GM18520 (cell line): Measurements from ENCODE around the gene MALRD1.
A peak's percentile ranks its signal among the peaks of the same experiment; 100 is the strongest.
"Not testable (repeated sequence)": the region's sequence is repeated elsewhere in the genome, so short reads cannot be mapped to it uniquely, and the experiment has no call there.

Experiments
- ATAC-seq: cut with Tn5 transposase; IDR thresholded peaks from one replicate; pipeline ENCODE4 v1.9.1; 2021; ENCODE audit not compliant: unreplicated experiment

The MALRD1 gene

DNA sequence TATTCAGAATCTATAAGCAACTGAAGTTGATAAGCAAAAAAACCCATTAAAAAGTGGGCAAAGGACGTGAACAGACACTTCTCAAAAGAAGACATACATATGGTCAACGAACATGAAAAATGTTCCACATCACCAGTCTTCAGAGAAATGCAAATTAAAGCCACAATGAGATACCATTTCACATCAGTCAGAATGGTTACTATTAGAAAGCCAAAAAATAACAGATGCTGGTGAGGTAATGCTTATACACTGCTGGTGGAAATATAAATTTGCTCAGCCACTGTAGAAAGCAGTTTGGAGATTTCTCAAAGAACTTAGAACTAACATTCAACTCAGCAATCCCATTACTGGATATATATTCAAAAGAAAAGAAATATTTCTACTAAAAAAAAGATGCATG lies 434.8 kb downstream of the MALRD1 start:
- no peak for ATAC-seq

DNA sequence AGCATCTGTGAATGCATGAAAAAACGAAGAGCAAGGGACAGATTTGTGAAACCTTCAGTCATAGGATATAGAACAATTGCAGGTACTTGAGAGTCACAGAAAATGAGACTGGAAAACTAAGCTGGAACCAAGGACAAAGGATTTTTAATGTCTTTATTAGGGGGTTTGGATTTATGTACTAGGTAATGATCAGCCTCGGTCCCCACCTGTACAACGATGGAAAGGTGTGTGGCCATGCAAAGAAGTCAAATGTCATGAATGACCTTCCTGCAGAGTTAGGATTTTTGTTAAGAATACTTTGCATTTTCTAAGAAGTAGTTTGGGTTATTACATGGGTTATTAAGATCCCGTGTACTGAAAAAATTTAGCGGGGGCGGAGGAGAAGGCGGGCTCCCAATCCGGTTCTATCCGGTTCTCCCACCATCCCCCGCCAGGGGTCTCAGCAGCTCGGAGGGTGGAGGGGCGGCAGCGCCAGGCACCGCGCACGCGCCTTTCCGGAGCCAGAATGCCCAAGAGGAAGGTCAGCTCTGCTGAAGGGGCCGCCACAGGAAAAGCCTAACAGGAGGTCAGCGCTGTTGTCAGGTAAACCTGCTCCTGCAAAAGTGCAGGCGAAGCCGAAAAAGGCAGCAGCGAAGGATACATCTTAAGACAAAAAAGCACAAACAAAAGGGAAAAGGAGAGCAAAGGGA lies 440.1 kb downstream of the MALRD1 start:
- ATAC-seq, result no peak

DNA sequence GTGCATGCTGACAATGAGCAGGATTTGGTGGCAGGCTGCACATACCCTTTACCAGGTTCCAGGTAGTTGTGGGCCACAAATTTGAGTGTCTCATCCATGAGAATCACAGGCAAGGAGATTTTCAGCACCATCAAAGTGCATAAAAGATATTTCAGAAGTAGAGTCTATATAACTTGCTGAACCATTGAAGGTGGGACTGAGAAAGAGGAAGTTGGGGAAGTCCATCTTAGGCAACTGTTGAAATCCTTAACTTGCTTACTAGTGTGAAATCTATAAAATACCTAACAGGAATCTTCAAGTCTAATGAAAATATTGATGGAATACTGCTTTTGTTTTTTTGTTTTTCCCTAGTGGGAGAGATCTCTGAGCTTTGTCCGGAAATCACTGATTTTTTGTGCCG lies 442.6 kb downstream of the MALRD1 start:
- no peak for ATAC-seq

DNA sequence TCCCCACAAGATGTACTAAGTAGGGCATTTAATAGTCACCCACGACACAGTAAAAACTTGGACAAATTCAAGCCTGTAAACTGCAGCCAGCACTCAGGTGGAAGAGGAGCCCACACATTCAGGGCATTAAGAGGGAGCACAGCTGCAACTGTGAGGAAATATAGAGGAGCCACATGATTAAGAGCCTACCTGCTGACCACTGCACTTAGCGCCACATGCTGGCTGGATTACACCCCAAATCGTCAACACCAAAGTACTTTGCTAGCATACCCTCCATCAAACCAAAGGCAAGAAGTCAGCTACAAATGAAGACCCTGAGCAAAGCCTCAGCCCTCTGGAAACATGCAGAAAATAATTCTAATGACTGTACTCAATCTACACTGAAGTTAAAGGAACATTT lies 445.3 kb downstream of the MALRD1 start:
- no peak for ATAC-seq

DNA sequence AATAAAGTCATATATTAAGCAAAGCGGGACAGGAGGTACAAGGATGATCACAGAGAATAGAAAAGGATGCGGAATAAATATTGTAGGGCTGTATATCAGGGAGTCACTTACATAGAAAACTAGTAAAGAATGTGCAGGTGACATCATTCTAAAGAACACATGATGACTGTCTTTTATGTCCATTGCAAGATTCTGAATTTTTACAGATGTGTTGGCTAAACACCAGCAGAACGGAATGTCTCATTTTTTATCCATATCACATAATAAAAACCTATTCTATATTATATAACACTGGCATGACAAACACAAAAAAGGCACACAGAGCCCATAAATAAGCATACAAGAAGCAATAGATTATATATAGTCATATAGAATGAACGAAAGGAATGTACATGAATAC lies 448.4 kb downstream of the MALRD1 start:
- no peak for ATAC-seq

DNA sequence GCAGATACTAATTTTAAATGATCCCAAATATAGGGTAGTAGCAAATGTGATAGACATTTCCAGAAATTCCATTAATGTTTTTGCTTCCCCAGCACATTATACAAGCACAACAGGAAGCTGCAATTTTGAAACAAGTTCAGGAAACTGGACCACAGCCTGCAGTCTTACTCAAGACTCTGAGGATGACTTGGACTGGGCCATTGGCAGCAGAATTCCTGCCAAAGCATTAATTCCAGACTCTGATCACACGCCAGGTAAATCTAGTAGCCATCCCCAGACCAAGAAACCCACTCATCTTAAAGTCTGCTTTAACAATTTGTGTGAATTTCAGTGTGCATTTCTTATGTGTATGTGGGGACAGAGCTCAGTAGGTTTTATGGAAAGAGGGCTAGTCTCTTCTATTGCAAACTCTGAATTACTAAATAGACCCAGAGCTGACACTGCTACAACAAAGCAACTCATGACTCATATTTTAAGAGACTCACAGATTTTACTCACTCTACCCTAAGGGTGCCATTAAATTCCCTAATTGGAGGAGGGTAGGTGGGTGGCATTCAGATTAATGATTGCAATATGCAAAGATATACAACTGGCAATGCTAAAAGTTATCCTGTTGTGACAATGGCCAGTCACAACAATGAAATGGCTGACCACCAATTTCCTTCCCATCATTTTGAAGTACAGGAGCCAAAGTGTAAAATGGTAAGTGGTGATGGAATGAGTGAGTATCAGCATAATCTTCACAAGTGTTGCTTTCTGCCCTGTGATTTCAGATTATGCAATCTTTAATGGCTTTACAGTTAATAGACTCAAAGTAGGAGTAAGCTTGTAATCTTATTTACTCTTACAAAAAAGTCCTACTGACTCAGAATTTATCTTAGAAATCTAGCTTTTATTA lies 450.0 kb downstream of the MALRD1 start:
- ATAC-seq, result no peak

DNA sequence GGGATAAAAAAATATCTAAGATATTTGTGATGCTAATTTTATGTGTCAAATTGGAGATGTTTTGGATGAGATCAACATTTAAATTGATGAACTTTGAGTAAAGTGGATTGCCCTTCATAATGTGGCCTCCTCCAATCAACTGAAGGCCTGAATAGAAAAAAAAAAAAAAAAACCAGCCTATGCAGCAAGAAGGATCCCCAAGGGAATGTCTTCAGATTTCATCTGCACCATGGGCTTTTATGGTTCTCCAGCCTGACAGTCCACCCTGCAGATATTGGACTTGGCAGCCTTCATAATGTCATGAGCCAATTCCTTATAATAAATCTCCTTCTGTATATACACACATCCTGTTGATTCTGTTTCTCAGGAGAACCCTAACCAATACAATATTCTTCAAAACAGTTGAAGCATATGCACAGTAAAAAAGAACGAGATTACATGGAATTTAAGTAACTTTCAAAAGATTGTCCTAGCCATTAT lies 450.7 kb downstream of the MALRD1 start:
- ATAC-seq, result no peak

DNA sequence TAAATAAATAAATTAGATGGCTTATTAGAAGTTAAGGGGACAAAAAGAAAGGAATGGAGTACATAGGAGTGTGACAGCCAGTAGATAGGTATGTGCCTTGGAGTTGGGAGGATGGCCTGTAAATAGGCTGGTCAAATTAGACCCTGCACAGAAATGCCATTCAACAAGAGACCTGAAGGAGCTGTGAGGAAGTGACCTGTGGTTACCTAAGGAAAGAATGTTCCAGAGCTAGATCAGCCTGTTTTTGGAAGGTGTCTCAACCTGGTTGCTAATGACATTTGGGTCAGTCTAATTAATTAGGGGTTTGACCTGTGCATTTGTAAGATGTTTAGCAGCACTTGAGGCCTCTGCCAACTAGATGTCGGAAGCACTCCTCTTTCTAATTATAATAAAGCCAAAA lies 452.4 kb downstream of the MALRD1 start:
- ATAC-seq, result no peak

DNA sequence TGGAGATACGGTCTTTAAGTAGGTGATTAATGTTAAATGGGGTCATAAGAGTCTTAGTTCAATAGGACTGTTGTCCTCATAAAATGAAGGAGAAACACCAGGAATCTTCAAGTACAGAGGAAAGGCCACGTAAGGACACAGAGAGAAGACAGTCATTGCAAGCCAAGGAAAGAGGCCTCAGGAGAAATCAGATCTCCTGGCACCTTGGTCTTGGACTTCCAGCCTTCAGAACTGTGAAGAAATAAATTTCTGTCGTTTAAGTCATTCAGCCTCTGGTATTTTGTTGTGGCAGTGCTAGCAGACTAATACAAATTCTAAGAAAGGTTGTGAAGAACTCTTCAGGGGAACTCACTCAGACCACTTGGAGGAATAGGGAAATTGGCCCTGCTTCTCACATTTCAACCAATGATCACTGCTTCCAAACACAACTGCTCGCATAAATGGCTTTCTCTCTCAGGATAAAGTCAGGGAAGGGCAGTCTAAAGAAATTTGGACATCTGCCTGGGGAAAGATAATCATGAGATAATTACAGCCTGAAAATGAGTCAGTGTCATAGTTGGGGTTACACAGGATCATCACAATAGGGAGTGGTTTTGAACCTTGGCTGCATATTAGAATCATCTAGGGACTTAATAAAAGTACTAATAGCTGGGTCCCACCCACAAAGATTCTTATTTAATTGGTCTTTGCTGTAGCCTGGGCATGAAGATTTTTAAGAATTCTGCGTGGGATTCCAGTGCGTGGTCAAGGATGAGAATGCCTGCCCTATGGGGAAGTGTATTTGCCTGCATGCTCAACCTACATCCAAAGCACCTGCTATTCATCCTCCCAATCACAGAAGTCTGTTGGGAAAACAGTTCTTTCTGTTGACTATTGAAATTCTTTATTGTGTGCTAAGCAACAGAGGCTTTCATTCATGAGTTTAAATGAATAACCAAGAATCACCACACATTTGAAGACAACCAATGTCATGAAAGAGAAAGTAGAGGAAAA lies 457.0 kb downstream of the MALRD1 start:
- no peak for ATAC-seq

DNA sequence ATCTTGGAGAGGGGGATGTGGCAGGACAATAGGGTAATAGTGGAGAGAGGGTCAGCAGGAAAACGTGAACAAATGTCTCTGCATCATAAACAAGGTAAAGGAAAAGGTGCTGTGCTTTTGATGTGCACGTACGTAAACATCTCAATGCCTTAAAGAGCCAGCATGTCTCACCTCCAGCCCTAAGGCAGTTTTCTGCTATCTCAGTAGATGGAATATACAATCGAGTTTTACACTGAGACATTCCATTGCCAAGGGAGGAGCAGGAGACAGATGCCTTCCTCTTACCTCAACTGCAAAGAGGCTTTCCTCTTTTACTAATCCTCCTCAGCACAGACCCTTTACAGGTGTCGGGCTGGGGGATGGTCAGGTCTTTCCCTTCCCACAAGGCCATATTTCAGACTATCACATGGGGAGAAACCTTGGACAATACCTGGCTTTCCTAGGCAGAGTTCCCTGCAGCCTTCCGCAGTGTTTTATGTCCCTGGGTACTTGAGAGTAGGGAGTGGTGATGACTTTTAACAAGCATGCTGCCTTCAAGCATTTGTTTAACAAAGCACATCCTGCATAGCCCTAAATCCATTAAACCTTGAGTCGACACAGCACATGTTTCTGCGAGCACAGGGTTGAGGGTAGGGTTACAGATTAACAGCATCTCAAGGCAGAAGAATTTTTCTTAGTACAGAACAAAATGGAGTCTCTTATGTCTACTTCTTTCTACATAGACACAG lies 461.6 kb downstream of the MALRD1 start:
- not testable (repeated sequence) for ATAC-seq

DNA sequence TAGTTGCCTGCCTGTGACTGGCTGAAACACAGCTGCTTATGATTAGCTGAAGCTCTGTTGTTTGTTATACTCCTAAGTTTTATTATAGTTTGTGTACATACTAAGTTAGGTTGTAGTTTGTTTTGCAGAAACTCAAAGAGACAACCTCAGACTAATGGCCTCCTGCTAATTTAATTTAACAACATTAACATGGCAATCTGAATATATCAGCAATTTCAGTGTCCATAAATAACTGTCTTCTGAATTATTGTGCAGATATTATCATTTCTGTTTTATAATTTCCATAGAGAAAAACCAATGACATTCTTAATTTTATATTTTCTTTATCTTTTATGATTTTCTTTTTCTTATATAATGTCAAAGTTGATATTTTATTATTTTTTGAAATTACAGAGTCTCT lies 469.5 kb downstream of the MALRD1 start:
- ATAC-seq, result no peak

DNA sequence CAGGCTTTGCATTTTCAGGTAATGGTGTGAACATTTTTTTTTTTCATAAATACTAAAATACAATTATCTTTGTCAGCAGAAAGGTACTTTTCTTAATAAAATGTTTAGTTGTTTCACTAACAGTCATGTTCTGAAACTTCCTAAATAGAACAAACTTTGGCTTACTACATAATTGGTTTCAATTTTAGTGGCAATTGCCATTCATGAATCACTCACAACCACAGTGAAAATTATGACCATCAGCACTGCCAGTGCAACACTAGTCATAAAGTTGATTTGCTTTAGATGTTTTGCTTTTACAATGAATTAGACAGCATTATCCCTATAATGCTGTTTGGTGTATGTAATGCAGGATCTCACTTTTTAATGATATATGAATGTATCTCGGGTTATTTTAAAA lies 470.0 kb downstream of the MALRD1 start:
- peak; percentile 52 for ATAC-seq

DNA sequence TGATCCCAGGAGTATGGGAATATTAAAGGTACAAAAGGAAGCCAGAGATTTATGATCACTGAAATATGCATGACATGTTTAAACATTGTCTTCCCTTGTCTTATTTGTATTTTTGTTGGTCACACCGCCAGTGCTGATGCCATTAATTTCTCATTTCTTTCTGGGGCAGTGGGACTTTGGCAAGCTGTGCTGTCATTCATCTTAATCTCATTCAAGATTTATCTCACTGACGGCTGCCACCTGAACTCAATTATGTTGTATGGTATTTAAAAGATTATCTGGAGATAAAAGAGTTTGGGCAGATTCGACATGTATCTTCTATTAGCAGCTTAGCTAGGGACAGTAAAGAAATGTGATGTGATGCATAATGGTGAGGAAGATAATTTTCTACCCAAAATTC lies 482.7 kb downstream of the MALRD1 start:
- no peak for ATAC-seq

DNA sequence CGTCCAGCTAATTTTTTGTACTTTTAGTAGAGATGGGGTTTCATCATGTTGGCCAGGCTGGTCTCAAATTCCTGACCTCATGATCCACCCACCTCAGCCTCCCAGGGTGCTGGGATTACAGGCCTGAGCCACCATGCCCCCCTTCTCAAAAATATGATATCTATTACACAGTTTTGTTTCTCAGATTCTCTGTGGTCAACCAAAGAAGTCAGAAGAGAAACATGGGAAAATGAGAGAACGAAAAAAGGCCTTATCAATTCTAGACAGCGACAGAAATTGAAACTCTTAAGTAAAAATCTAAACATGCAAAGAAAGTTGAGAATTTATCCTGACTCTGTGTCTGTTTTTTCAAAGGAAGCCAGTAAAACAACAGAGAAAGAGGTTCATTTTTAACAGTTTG lies 483.8 kb downstream of the MALRD1 start:
- no peak for ATAC-seq

DNA sequence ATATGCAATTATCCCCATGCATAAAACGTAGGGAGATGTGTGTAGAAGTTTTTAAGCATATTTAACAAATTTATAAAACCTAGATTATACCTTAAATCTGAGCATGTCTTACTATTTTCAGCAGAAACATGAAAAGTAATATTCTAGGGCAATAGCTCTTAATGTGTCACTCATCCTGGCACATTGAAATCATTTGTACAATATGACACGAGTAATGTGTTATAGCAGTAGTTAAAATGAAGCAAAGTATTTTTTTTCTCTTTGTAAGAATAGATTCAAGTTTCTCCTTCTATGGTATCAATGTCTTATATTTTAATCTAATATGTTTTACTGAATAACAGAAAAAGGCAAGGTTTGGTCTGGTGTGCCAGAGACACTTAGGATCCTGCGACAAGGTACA lies 492.7 kb downstream of the MALRD1 start:
- no peak for ATAC-seq

DNA sequence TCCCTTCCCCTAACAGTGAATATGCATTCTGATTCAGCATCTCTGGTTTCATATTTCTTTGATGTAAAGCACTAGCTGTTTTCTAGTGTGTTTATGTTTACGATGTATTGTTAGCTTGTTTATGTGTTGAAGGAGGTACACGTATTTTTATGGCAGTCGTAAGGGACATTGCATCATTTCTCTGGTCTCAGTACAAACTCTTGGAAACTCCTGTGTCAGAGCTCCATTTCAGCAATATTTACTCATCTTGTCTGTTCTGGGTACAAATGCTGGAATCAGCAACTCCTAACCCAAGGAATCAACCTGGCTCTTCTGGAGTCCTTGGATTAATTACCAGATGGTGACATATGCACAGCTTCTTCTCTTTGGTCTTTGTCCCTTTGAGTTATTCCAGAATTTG lies 497.6 kb downstream of the MALRD1 start:
- no peak for ATAC-seq

DNA sequence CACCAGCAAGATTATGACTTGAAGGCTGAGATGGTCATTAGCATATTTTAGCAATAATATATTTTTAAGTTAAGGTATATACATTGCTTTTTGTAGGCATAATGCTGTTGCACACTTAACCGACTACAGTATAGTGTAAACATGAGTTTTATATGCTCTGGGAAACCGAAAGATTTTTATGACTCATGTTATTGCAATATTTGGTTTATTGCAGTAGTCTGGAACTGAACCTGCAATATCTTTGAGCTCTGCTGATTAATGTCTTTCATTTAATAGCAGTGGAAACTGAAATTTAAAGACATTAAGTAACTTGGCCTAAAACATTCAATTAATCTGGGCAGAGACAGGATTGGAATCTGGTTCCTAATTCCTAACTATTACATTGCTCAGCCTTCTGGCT lies 500.9 kb downstream of the MALRD1 start:
- no peak for ATAC-seq

DNA sequence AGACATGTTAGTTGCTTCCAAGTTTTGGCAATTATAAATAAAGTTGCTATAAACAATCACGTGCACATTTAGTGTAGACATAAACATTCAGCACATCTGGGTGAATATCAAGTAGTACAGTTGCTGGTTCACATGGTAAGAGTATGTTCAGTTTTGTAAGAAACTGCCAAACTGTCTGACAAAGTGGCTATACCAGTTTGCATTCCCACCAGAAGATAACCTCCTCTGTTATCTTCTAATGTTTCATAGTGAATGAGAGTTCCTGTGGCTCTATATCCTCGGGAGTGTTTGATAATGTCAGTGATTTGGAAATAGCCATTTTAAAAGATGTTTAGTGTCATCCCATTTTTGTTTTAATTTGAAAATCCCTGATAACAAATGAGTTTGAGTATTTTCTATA lies 508.1 kb downstream of the MALRD1 start:
- ATAC-seq, result no peak

DNA sequence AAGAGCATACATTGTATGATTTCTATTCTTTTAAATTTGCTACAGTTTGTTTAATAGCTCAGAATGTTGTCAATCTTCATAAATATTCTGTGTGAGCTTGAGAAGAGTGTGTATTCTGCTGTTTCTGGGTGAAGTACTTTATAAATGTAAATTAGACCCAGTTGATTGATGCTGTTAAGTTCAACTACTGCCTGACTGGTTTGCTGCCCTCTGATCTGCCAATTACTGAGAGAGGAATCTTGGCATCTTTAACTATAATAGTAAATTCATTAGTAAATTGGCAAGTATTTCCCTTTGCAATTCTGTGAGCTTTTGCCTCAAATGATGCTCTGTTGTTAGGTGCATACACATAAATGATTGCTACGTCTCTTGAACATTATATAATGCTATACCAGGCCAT lies 512.6 kb downstream of the MALRD1 start:
- ATAC-seq, result no peak

DNA sequence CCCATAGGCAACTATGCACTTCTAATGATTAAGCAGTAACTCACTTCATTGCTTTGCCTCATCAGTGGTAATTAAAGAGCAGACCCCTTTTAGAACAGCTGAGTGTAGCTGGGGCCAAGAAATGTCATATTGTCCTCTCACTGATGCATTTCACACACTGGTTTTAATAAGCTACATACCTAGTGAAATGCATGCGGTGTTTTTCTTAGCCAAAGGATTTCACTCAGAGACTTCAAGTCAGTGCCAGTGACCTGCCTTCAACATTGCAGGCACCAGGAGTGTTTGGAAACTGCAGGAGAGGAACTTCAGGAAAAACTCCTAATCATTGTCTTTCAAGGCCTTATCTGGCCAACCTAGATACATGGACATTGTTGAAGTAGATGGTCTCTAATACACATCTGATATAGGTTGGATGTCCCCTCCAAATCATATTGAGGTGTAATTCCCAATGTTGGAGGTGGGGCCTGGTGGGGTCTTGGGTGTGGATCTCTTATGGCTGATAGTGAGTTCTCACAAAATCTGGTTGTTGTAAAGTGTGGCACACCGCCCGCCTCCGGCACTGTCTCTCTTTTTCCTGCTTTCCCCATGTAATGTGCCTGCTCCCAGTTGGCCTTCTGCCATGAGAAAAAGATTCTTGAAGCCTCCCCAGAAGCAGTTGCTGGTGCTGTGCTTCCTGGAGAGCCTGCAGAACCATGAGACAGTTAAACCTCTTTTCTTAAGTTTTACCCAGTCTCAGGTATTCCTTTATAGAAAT lies 515.0 kb downstream of the MALRD1 start:
- no peak for ATAC-seq
